Fibroblast of villous mesenchyme (primary cell): ENCODE measurements around the gene SLC23A1. TPM values are rescaled to one million over a fixed set of nuclear protein-coding genes. Genes with fewer than 3 reads are reported as not detected.
"Not testable (repeated sequence)": the region's sequence is repeated elsewhere in the genome, so short reads cannot be mapped to it uniquely, and the experiment has no call there.

Experiments used
- DNase-seq: peaks from one replicate; pipeline ENCODE4 v3.0.0-alpha.2; 2010; ENCODE audit warnings: low read depth
- H3K4me3 ChIP-seq: 2 replicates; pipeline ENCODE4 v1.5.1; 2011; ENCODE audit warnings: low read depth, mild to moderate bottlenecking, low read length
- total RNA-seq: library from RNA; depleted of rRNA; stranded (reverse); fragments of >200 nt; gene quantifications from 2 replicates; pipeline ENCODE4 v1.2.3, GENCODE V29; 2012
- TF ChIP-seq, protein P1 (sequence below): IDR thresholded peaks from 2 replicates; pipeline ENCODE4 v1.5.1; 2012; ENCODE audit warnings: low read depth, mild to moderate bottlenecking, low read length; ENCODE audit not compliant: insufficient read depth

The SLC23A1 gene
- total RNA-seq, 1 donor: not detected

DNA sequence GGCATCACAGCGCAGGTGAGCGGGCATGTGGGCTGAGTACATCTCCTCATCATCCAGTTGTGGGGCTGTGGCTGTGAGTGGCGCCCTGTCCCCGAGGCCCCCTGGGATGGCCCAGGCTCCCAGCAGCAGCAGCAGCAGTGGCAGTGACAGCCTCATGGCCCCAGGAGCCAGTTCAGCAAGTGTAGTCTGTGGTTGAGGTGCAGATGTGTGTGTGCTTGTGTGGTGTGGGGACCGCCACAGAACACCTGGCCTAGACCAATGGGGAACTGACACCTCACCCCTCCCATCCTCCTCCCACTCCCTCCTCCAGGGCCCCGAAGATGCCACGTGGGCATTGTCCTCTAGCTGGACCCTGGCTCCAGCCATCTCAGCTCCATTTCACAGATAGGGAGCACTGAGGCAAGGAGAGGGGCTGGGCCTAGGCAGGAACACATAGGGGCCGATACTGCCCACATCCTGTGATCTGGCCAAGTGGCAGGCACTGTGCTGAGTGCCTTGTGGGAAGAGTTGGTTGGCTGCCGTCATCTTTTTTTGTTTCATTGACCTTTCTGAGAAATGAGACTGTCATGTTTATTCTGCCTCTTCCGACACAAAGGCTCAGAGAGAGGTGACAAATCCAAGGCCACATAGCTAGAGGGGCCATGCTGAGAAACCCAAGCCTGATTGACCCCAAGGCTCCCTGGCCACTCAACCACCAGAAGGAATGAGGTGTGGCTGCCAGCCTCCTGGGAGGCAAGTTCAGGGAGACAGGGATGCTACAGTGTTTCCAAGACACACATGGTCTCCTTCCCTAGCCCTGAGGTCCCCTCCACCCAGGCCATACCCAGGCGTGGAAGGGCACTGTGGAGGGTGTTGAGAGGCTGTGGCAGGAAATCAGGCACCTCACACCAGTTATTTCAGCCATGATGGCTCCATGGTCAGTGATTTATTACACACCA, 6.9 kb upstream of the SLC23A1 start, which contains the start of gene MZB1:
Gene MZB1 (minus strand): TSS at position 213 of the 938 bp plus-strand sequence. CDS start 57 bp downstream, at position 156.
- no peak within 1 kb of the TSS for H3K4me3 ChIP-seq
- TF ChIP-seq, protein P1, sequence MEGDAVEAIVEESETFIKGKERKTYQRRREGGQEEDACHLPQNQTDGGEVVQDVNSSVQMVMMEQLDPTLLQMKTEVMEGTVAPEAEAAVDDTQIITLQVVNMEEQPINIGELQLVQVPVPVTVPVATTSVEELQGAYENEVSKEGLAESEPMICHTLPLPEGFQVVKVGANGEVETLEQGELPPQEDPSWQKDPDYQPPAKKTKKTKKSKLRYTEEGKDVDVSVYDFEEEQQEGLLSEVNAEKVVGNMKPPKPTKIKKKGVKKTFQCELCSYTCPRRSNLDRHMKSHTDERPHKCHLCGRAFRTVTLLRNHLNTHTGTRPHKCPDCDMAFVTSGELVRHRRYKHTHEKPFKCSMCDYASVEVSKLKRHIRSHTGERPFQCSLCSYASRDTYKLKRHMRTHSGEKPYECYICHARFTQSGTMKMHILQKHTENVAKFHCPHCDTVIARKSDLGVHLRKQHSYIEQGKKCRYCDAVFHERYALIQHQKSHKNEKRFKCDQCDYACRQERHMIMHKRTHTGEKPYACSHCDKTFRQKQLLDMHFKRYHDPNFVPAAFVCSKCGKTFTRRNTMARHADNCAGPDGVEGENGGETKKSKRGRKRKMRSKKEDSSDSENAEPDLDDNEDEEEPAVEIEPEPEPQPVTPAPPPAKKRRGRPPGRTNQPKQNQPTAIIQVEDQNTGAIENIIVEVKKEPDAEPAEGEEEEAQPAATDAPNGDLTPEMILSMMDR: no peak
- no peak for DNase-seq

GRCh38 chr5:139388198-139388821, 5.2 kb upstream of the SLC23A1 start:
- TF ChIP-seq, protein P1: no peak
- peak; percentile 20 for DNase-seq
- no peak overlapping the region for H3K4me3 ChIP-seq

DNA sequence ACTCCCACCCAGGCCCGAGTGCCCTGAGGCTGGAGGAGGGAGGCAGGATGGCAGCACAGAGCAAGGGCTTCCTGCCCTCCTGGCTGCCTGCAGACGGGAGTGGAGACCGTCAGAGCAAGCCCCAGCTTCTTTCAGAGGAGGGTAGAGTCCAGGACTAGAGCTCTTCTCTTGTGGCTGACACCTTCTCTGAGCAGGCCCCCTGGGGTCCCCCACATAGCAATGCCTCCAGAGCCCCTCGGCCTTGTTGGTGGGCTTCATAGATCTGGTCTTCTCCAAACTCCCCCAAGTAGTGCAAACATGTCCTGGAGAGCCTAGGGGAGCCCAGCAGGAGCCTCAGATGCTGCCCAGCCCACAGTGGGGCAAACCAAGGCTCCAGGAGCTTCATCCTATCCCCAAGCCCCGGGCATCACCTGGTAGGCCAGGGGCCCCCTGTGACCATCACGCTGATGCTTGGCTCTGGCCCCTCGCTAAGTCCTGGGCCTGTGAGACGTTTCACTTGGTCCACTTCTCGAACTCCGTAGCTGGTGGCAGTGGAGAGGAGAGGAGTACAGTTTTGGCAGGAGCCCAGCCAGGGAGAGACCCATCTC, 4.6 kb upstream of the SLC23A1 start:
- no peak overlapping the region for H3K4me3 ChIP-seq
- DNase-seq: no peak
- TF ChIP-seq, protein P1: no peak

DNA sequence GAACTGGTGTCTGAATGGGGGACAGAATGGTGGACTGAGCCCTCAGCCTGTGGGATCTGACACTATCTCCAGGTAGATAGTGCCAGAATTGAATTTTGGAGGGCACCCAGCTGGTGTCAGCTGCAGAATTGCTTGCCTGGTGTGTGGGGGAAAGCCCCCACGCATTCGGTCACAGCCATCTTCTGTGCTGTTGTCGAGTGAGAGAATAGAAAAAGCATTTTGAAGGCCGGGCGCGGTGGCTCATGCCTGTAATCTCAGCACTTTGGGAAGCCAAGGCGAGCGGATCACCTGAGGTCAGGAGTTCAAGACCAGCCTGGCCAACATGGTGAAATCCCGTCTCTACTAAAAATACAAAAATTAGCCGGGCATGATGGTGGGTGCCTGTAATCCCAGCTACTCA, 3.9 kb upstream of the SLC23A1 start:
- H3K4me3 ChIP-seq, DNase-seq: not testable (repeated sequence)

GRCh38 chr5:139386050-139386438, 2.9 kb upstream of the SLC23A1 start:
- TF ChIP-seq, protein P1: no peak
- DNase-seq: no peak
- no peak overlapping the region for H3K4me3 ChIP-seq

DNA sequence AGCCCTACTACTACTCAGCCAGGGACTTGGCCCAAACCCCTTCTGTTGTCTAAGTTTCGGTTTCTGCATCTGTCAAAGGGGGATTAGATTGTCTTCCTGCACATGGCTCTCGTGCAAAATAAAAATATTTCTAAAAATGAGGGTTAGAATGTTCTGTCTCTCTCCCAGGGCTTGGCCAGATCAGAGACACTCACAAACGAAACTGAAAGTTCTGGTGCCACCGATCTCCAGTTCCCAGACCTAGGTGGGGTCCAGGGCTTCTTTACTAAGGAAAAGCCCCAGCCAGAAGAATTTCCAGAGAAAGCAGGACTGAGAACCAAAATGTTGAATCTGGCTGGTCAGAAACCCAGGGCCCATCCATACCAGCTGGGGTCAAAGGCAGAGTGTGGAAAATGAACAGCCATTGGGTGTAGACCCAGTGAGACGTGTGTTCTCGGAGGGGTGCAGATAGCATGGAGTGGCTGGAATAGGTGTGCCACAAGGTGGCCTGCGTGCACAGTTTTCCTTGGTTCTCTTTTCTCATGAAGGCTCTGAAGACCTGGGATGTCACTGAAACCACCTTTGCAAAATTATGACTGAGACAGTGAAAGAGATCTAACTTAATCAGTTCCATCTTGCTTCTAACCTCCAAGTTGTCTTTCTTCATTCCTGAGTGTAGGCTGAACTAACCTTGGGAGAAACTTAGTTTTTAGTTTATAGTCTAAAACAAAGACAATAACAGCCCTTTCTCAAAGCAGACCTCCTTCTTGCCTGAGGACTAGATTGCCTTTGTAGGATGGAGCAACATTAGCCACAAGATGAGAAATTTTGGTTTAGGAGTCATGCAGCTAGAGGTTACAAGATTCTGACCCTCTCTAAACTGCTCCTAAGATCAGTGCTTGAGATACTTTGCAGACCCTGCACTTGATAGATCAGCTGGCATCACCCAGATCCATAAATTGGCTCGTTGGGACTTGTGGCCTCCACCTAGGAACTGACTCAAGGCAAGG, 2.3 kb upstream of the SLC23A1 start:
- DNase-seq: peak; percentile 60
- H3K4me3 ChIP-seq: peak overlapping the region; percentile 27
- TF ChIP-seq, protein P1: peak; percentile 24
